Panc1 (cell line): ENCODE measurements around the gene MLLT3. TPM values are rescaled to one million over a fixed set of nuclear protein-coding genes. Genes with fewer than 3 reads are reported as not detected.

Experiments
- ATAC-seq: fragments of 200-7000 bp; cut with Tn5 transposase; 2 replicates; pipeline ENCODE4 v1.9.1; 2020; ENCODE audit warnings: mild to moderate bottlenecking, moderate library complexity
- BruUV-seq: library from RNA; stranded (reverse); fragments of 400-500 nt; replicated peaks from 2 replicates; lab custom pipeline; 2021; lab: Mats Ljungman, UMichigan
- CTCF ChIA-PET: fragments of 300-600 bp; sonication (Branson Sonifier 250); formaldehyde crosslinking; loops from one replicate; lab custom pipeline; 2022; ENCODE audit warnings: antibody characterized with exemption; lab: Charles Lee
- POLR2A ChIA-PET: fragments of 300-600 bp; sonication (Branson Sonifier 250); formaldehyde crosslinking; loops from one replicate; lab custom pipeline; 2022; ENCODE audit warnings: antibody characterized with exemption; lab: Charles Lee
- DNase-seq: peaks from one replicate; pipeline ENCODE4 v3.0.0-alpha.2; 2010; ENCODE audit warnings: low read depth, low spot score
- H3K27ac ChIP-seq: 2 replicates; pipeline ENCODE4 v1.5.1; 2011; ENCODE audit warnings: mild to moderate bottlenecking, low read length, inconsistent platforms
- H3K27me3 ChIP-seq: fragments of 200-500 bp; sonication (Bioruptor generic); 2 replicates; pipeline ENCODE4 v1.6.0; 2014; ENCODE audit warnings: low read length, inconsistent platforms; ENCODE audit not compliant: control insufficient read depth, insufficient read depth
- H3K36me3 ChIP-seq: fragments of 200-500 bp; sonication (Bioruptor generic); 2 replicates; pipeline ENCODE4 v1.5.1; 2014; ENCODE audit warnings: inconsistent platforms, mild to moderate bottlenecking, low read length, moderate library complexity; ENCODE audit not compliant: control insufficient read depth, insufficient read depth
- H3K4me1 ChIP-seq: 2 replicates; pipeline ENCODE4 v1.5.1; 2011; ENCODE audit warnings: inconsistent platforms, mild to moderate bottlenecking, low read length, moderate library complexity; ENCODE audit not compliant: control insufficient read depth, insufficient read depth
- H3K4me3 ChIP-seq, 2 experiments: 2 replicates each; pipeline ENCODE4 v1.5.1; 2011 to 2012; ENCODE audit warnings: low read depth in 2 of 2, low read length in 2 of 2, mild to moderate bottlenecking in 2 of 2, inconsistent platforms in 1 of 2, moderate library complexity in 1 of 2
- H3K9me3 ChIP-seq: fragments of 200-500 bp; sonication (Bioruptor generic); 2 replicates; pipeline ENCODE4 v1.5.1; 2014; ENCODE audit warnings: low read depth, mild to moderate bottlenecking, inconsistent platforms, low read length, moderate library complexity; ENCODE audit not compliant: control insufficient read depth, insufficient read depth
- POLR2AphosphoS5 ChIP-seq: IDR thresholded peaks from 2 replicates; pipeline ENCODE4 v1.6.1; 2012; ENCODE audit warnings: mild to moderate bottlenecking, low read depth, low read length, moderate library complexity
- SIN3A ChIP-seq: IDR thresholded peaks from 2 replicates; pipeline ENCODE4 v1.6.1; 2012; ENCODE audit warnings: low read depth, mild to moderate bottlenecking, low read length, moderate library complexity, borderline replicate concordance; ENCODE audit not compliant: insufficient read depth
- TCF7L2 ChIP-seq: IDR thresholded peaks from 2 replicates; pipeline ENCODE4 v1.6.1; 2011; ENCODE audit warnings: mild to moderate bottlenecking, low read depth, low read length, inconsistent platforms
- in situ Hi-C: cut with HindIII; loops from 2 replicates; pipeline ENCODE4 v1.10.0; 2016; ENCODE audit warnings: low sequenced_read_pairs, low pct_unique_long_range_greater_than_20kb
- intact Hi-C: fragments of 100-400 bp; cut with micrococcal nuclease; formaldehyde crosslinking; loops from one replicate; pipeline ENCODE4 v1.10.0; 2022; ENCODE audit not compliant: unreplicated experiment
- total RNA-seq: library from RNA; stranded (reverse); gene quantifications from one replicate; pipeline ENCODE4 v1.2.1, GENCODE V29; 2021; ENCODE audit not compliant: unreplicated experiment
- TF ChIP-seq, protein P1 (sequence below), 2 experiments: IDR thresholded peaks; 2 replicates each; pipeline ENCODE4 v1.6.1; 2011 to 2012; ENCODE audit warnings: low read depth in 2 of 2, control low read depth in 1 of 2, low read length in 1 of 2, mild to moderate bottlenecking in 1 of 2, moderate library complexity in 1 of 2; ENCODE audit not compliant: insufficient read depth in 1 of 2
- TF ChIP-seq, protein P2 (sequence below): fragments of 450-650 bp; IDR thresholded peaks from 2 replicates; pipeline ENCODE4 v1.5.1; 2017; ENCODE audit warnings: mild to moderate bottlenecking

Gene MLLT3
- total RNA-seq, 1 experiment from 2014 or later = 0.49 TPM

DNA sequence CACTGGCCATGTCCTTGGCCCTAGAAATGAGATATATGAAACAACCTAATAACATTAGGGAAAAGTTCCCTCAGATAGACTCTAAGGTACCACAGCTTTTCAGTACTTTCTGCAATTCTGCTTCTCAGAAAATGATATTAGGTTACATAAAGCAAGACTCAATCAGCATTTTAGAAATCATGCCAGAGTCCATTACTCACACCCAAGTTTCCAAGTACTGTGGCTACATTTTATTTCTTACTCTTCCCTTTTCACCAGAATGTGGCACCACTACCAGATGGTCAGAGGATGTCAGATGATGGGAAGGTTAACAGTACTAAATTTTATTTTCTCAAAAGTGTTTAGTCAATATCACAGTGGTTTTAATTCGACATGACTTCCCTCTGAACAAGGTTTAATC lies 217.2 kb downstream of the MLLT3 start:
- no peak for DNase-seq
- H3K27ac ChIP-seq = no peak overlapping the region
- BruUV-seq = no TSS peak
- H3K4me3 ChIP-seq = no peak overlapping the region
- no peaks in the 10 kb centered on the region for H3K9me3 ChIP-seq
- ChIA-PET POLR2A (no interaction called here), CTCF (no interaction called here)
- H3K36me3 ChIP-seq = no peaks in the 10 kb centered on the region
- intact Hi-C loops = no loop called here
- in situ Hi-C loops = no loop called here
- H3K4me1 ChIP-seq = no peaks in the 10 kb centered on the region
- no peak for ATAC-seq
- TF ChIP-seq, protein P1, sequence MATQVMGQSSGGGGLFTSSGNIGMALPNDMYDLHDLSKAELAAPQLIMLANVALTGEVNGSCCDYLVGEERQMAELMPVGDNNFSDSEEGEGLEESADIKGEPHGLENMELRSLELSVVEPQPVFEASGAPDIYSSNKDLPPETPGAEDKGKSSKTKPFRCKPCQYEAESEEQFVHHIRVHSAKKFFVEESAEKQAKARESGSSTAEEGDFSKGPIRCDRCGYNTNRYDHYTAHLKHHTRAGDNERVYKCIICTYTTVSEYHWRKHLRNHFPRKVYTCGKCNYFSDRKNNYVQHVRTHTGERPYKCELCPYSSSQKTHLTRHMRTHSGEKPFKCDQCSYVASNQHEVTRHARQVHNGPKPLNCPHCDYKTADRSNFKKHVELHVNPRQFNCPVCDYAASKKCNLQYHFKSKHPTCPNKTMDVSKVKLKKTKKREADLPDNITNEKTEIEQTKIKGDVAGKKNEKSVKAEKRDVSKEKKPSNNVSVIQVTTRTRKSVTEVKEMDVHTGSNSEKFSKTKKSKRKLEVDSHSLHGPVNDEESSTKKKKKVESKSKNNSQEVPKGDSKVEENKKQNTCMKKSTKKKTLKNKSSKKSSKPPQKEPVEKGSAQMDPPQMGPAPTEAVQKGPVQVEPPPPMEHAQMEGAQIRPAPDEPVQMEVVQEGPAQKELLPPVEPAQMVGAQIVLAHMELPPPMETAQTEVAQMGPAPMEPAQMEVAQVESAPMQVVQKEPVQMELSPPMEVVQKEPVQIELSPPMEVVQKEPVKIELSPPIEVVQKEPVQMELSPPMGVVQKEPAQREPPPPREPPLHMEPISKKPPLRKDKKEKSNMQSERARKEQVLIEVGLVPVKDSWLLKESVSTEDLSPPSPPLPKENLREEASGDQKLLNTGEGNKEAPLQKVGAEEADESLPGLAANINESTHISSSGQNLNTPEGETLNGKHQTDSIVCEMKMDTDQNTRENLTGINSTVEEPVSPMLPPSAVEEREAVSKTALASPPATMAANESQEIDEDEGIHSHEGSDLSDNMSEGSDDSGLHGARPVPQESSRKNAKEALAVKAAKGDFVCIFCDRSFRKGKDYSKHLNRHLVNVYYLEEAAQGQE (IDR thresholded peaks at IDR 0.05; ENCODE audit: insufficient read depth in 1 of 2, low read depth in 2 of 2, low read length in 1 of 2) = no peak
- TF ChIP-seq TCF7L2 (no peak), POLR2AphosphoS5 (no peak), SIN3A (no peak)
- TF ChIP-seq, protein P2, sequence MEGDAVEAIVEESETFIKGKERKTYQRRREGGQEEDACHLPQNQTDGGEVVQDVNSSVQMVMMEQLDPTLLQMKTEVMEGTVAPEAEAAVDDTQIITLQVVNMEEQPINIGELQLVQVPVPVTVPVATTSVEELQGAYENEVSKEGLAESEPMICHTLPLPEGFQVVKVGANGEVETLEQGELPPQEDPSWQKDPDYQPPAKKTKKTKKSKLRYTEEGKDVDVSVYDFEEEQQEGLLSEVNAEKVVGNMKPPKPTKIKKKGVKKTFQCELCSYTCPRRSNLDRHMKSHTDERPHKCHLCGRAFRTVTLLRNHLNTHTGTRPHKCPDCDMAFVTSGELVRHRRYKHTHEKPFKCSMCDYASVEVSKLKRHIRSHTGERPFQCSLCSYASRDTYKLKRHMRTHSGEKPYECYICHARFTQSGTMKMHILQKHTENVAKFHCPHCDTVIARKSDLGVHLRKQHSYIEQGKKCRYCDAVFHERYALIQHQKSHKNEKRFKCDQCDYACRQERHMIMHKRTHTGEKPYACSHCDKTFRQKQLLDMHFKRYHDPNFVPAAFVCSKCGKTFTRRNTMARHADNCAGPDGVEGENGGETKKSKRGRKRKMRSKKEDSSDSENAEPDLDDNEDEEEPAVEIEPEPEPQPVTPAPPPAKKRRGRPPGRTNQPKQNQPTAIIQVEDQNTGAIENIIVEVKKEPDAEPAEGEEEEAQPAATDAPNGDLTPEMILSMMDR = no peak
- H3K27me3 ChIP-seq = no peaks in the 10 kb centered on the region

DNA sequence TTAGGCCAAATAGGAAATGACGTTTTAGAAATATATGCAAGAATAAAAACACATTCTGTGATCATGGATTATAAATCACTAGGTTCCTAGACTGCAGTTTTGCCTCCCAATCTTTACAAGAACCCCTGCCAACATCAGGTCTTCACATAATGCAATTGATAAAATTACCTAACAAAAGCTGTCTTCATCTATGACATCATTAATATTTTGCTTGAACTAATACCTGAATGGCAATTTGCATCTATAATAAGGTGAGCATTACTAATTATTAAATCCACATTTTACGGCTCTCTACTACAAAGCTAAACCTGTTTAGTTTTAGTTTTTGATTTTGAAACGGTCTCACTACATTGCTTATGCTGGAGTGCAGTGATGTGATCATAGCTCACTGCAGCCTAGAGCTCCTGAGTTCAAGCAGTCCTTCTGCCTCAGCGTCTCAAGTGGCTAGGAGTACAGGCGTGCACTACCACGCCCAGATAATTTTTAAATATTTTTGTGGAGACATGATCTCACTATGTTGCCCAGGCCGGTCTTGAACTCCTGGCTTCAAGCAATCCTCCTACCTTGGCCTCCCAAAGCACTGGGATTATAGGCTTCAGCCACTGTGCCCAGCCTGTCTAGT lies 218.0 kb downstream of the MLLT3 start:
- Histone ChIP-seq H3K27me3 (no peaks in the 10 kb centered on the region), H3K27ac (no peak overlapping the region), H3K4me3 (no peak overlapping the region), H3K4me1 (no peaks in the 10 kb centered on the region), H3K36me3 (no peaks in the 10 kb centered on the region), H3K9me3 (no peaks in the 10 kb centered on the region)
- DNase-seq (no peak), ATAC-seq (no peak)
- BruUV-seq = no TSS peak
- intact Hi-C loops = no loop called here
- TF ChIP-seq, protein P2 = no peak
- TF ChIP-seq SIN3A (no peak), POLR2AphosphoS5 (no peak)
- in situ Hi-C loops = no loop called here
- POLR2A ChIA-PET = no interaction called here
- CTCF ChIA-PET = no interaction called here
